ENCODE data around the gene INS. TPM values are rescaled to one million over a fixed set of nuclear protein-coding genes. Genes with fewer than 3 reads are reported as not detected.

The INS gene
- polyA plus RNA-seq, 2 of the 4 experiments (the other 2 are of a cell fraction): not detected

GRCh38 chr11:2173761-2174160 lies 12.8 kb upstream of the INS start (continued):
- TF ChIP-seq ESRRA (IDR thresholded peaks at IDR 0.05; ENCODE audit: borderline replicate concordance, low read length): no peak
- TF ChIP-seq FOSL2 (IDR thresholded peaks at IDR 0.05): no peak
- no peak for TF ChIP-seq FOSL2 (CRISPR knock-in tag; IDR thresholded peaks at IDR 0.05)
- no peak for TF ChIP-seq POLR2A (IDR thresholded peaks at IDR 0.05; ENCODE audit: low read length)
- TF ChIP-seq, protein P1, sequence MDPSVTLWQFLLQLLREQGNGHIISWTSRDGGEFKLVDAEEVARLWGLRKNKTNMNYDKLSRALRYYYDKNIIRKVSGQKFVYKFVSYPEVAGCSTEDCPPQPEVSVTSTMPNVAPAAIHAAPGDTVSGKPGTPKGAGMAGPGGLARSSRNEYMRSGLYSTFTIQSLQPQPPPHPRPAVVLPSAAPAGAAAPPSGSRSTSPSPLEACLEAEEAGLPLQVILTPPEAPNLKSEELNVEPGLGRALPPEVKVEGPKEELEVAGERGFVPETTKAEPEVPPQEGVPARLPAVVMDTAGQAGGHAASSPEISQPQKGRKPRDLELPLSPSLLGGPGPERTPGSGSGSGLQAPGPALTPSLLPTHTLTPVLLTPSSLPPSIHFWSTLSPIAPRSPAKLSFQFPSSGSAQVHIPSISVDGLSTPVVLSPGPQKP (IDR thresholded peaks at IDR 0.05; ENCODE audit: low read depth, low read length): no peak
- TF ChIP-seq RARB (CRISPR knock-in tag; IDR thresholded peaks at IDR 0.05): no peak

GRCh38 chr11:2173150-2173693 lies 12.2 kb upstream of the INS start:
- CTCF ChIA-PET: interaction anchor here (0.9 to 18.0 kb wide), 9 partner anchors 9 to 521 kb away, joined by 3 to 276 read pairs (median 4); no protein-coding TSS in a partner anchor
- DNase-seq (ENCODE audit: low read depth in 1 of 2, low spot score in 1 of 2) (no peak), FAIRE-seq (no peak)

DNA sequence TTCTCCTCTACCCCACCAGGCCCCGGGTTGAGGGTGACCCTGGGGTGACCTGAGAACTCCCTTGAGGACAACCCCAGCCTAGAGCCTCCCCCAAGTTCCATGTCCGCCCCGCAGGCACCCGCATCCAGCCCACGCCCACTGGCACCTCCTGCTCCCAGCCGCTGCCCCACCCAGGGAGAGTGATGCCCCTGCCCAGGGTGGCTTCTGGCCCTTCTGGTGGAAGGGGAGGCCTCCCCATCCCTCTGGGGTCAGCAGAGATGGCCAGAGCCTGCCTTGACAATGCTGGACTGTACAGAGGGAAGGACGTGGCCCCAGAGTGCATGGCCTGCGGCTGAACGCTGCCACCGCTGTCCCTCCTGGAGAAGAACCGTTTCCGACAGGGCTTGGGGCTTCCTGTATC lies 11.7 kb upstream of the INS start:
- 0 out of 3 replicates have a peak, but pooled peaks cover 3% of the 10 kb centered on the region for H3K4me1 ChIP-seq
- 79% methylated on average over 5 of the region's 12 CpGs for WGBS (ENCODE audit: missing lambda C conversion rate)
- ChIA-PET CTCF (interaction anchor here (1.8 to 18.0 kb wide), 3 partner anchors 9 to 248 kb away, joined by 4 to 276 read pairs (median 18); no protein-coding TSS in a partner anchor), POLR2A (no interaction called here)
- no peaks in the 10 kb centered on the region for H3K9me3 ChIP-seq
- no peak overlapping the region for H3K4me3 ChIP-seq
- no peak for DNase-seq (ENCODE audit: low read depth in 1 of 2, low spot score in 1 of 2)
- no peak overlapping the region for H3K27ac ChIP-seq
- no peak for ATAC-seq
- no peak overlapping the region for H3K4me2 ChIP-seq
- FAIRE-seq: no peak
- TF ChIP-seq TP53 (CRISPR knock-in tag; IDR thresholded peaks at IDR 0.05) (no peak), POLR2AphosphoS2 (conservative IDR thresholded peaks at IDR 0.05; ENCODE audit: low read length) (no peak), HOXB13 (CRISPR knock-in tag; IDR thresholded peaks at IDR 0.05; ENCODE audit: low read depth) (no peak), RNF2 (IDR thresholded peaks at IDR 0.05; ENCODE audit: borderline replicate concordance, low read depth) (no peak), REST (IDR thresholded peaks at IDR 0.05) (no peak), KDM5A (IDR thresholded peaks at IDR 0.05) (no peak), MAFK (IDR thresholded peaks at IDR 0.05; ENCODE audit: partially characterized antibody) (no peak), FOXS1 (CRISPR knock-in tag; IDR thresholded peaks at IDR 0.05) (no peak), RARB (CRISPR knock-in tag; IDR thresholded peaks at IDR 0.05) (no peak), ZSCAN20 (CRISPR knock-in tag; IDR thresholded peaks at IDR 0.05) (no peak), RAD21 (conservative IDR thresholded peaks at IDR 0.05 in 1 of 2, IDR thresholded peaks at IDR 0.05 in 1 of 2) (no peak), JUNB (IDR thresholded peaks at IDR 0.05) (no peak), JUN (IDR thresholded peaks at IDR 0.05) (no peak), HEYL (CRISPR knock-in tag; IDR thresholded peaks at IDR 0.05) (no peak)
- TF ChIP-seq, protein P2, sequence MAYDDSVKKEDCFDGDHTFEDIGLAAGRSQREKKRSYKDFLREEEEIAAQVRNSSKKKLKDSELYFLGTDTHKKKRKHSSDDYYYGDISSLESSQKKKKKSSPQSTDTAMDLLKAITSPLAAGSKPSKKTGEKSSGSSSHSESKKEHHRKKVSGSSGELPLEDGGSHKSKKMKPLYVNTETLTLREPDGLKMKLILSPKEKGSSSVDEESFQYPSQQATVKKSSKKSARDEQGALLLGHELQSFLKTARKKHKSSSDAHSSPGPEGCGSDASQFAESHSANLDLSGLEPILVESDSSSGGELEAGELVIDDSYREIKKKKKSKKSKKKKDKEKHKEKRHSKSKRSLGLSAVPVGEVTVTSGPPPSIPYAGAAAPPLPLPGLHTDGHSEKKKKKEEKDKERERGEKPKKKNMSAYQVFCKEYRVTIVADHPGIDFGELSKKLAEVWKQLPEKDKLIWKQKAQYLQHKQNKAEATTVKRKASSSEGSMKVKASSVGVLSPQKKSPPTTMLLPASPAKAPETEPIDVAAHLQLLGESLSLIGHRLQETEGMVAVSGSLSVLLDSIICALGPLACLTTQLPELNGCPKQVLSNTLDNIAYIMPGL (CRISPR knock-in tag; IDR thresholded peaks at IDR 0.05; ENCODE audit: borderline replicate concordance): no peak
- TF ChIP-seq, protein P3, sequence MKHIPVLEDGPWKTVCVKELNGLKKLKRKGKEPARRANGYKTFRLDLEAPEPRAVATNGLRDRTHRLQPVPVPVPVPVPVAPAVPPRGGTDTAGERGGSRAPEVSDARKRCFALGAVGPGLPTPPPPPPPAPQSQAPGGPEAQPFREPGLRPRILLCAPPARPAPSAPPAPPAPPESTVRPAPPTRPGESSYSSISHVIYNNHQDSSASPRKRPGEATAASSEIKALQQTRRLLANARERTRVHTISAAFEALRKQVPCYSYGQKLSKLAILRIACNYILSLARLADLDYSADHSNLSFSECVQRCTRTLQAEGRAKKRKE (CRISPR knock-in tag; IDR thresholded peaks at IDR 0.05; ENCODE audit: low read depth): no peak

More at GRCh38 chr11:2173150-2173693, 12.2 kb upstream of the INS start:
- 0 out of 3 replicates have a peak, but pooled peaks cover 3% of the 10 kb centered on the region for H3K4me1 ChIP-seq
- H3K27ac ChIP-seq: no peak overlapping the region
- H3K4me3 ChIP-seq: no peak overlapping the region
- peak in 1 of 2 experiments; percentile 68; a peak in 3 of 6 replicates for ATAC-seq
- TF ChIP-seq POLR2AphosphoS2 (conservative IDR thresholded peaks at IDR 0.05; ENCODE audit: low read length) (no peak), HES2 (IDR thresholded peaks at IDR 0.05) (no peak)
- TF ChIP-seq, protein P4, sequence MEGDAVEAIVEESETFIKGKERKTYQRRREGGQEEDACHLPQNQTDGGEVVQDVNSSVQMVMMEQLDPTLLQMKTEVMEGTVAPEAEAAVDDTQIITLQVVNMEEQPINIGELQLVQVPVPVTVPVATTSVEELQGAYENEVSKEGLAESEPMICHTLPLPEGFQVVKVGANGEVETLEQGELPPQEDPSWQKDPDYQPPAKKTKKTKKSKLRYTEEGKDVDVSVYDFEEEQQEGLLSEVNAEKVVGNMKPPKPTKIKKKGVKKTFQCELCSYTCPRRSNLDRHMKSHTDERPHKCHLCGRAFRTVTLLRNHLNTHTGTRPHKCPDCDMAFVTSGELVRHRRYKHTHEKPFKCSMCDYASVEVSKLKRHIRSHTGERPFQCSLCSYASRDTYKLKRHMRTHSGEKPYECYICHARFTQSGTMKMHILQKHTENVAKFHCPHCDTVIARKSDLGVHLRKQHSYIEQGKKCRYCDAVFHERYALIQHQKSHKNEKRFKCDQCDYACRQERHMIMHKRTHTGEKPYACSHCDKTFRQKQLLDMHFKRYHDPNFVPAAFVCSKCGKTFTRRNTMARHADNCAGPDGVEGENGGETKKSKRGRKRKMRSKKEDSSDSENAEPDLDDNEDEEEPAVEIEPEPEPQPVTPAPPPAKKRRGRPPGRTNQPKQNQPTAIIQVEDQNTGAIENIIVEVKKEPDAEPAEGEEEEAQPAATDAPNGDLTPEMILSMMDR (IDR thresholded peaks at IDR 0.05): peak; percentile 37; the same call in 2 of the 3 replicates
- 61% methylated on average over 16 of the region's 16 CpGs for WGBS (ENCODE audit: missing lambda C conversion rate)
- no peaks in the 10 kb centered on the region for H3K9me3 ChIP-seq
- H3K4me2 ChIP-seq: no peak overlapping the region
- POLR2A ChIA-PET: no interaction called here

Measured in A549 (cell line).